ENCODE data around the gene B9D1. TPM values are rescaled to one million over a fixed set of nuclear protein-coding genes. Genes with fewer than 3 reads are reported as not detected.
A peak's percentile ranks its signal among the peaks of the same experiment; 100 is the strongest.

B9D1 gene
- polyA plus RNA-seq, 1 of the 3 experiments (the other 2 are of a cell fraction): 81.6 TPM

DNA sequence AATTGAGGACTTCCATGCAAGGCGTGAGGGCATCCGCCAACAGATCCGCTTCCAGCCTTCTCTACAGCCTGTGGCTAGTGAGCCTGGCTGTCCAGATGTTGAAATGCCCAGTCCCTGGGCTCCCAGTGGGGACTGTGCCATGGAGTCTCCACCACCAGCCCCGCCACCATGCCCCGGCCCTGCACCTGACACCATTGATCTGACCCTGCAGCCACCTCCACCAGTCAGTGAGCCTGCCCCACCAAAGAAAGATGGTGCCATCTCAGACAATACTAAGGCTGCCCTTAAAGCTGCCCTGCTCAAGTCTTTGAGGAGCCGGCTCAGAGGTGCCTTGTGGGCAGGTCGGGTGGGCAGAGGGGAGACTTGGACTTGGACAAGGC is 18.8 kb upstream of the B9D1 start:
- Histone ChIP-seq H3K27ac (ENCODE audit: low read depth in 2 of 2, low read length in 1 of 2) (peak overlapping the region in 1 of 2 experiments; percentile 11; a peak in 1 of 4 replicates), H3F3A (replicated peaks; ENCODE audit: insufficient read depth) (peaks cover 51% of the 10 kb centered on the region), H3K9me2 (no peaks in the 10 kb centered on the region), H3K27me3 (ENCODE audit: insufficient read depth) (no peaks in the 10 kb centered on the region), H3K9me3 (no peaks in the 10 kb centered on the region), H3K36me3 (replicated peaks in 1 of 2; ENCODE audit: control insufficient read depth in 1 of 2, insufficient read depth in 2 of 2, low read length in 1 of 2) (peaks cover 31 to 49% of the 10 kb centered on the region in 2 experiments), H3K4me2 (no peak overlapping the region), H3K9ac (no peak overlapping the region), H3K4me3 (ENCODE audit: low read depth in 2 of 2, low read length in 1 of 2) (no peak overlapping the region), H3K79me2 (ENCODE audit: insufficient read depth) (peaks cover 69% of the 10 kb centered on the region), H4K20me1 (ENCODE audit: insufficient read depth) (0 out of 2 replicates have a peak, but pooled peaks cover 7% of the 10 kb centered on the region), H2AFZ (ENCODE audit: low read depth) (no peak overlapping the region), H3K4me1 (ENCODE audit: control insufficient read depth in 1 of 2, insufficient read depth in 2 of 2, low read depth in 1 of 2, low read length in 1 of 2) (peaks cover 30 to 58% of the 10 kb centered on the region in 2 experiments)
- TF ChIP-seq TCF12 (IDR thresholded peaks at IDR 0.05): no peak
- TF ChIP-seq, protein P1, sequence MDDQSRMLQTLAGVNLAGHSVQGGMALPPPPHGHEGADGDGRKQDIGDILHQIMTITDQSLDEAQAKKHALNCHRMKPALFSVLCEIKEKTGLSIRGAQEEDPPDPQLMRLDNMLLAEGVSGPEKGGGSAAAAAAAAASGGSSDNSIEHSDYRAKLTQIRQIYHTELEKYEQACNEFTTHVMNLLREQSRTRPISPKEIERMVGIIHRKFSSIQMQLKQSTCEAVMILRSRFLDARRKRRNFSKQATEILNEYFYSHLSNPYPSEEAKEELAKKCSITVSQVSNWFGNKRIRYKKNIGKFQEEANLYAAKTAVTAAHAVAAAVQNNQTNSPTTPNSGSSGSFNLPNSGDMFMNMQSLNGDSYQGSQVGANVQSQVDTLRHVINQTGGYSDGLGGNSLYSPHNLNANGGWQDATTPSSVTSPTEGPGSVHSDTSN (IDR thresholded peaks at IDR 0.05): no peak
- TF ChIP-seq FOXM1 (IDR thresholded peaks at IDR 0.05; ENCODE audit: low read depth): no peak
- TF ChIP-seq NRF1 (IDR thresholded peaks at IDR 0.05; ENCODE audit: low read depth, low read length): no peak
- TF ChIP-seq, protein P2, sequence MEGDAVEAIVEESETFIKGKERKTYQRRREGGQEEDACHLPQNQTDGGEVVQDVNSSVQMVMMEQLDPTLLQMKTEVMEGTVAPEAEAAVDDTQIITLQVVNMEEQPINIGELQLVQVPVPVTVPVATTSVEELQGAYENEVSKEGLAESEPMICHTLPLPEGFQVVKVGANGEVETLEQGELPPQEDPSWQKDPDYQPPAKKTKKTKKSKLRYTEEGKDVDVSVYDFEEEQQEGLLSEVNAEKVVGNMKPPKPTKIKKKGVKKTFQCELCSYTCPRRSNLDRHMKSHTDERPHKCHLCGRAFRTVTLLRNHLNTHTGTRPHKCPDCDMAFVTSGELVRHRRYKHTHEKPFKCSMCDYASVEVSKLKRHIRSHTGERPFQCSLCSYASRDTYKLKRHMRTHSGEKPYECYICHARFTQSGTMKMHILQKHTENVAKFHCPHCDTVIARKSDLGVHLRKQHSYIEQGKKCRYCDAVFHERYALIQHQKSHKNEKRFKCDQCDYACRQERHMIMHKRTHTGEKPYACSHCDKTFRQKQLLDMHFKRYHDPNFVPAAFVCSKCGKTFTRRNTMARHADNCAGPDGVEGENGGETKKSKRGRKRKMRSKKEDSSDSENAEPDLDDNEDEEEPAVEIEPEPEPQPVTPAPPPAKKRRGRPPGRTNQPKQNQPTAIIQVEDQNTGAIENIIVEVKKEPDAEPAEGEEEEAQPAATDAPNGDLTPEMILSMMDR (IDR thresholded peaks at IDR 0.05): no peak
- TF ChIP-seq MEF2A (IDR thresholded peaks at IDR 0.05; ENCODE audit: borderline replicate concordance, low read depth): no peak
- TF ChIP-seq, protein P3, sequence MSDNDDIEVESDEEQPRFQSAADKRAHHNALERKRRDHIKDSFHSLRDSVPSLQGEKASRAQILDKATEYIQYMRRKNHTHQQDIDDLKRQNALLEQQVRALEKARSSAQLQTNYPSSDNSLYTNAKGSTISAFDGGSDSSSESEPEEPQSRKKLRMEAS (IDR thresholded peaks at IDR 0.05; ENCODE audit: low read depth): no peak
- TF ChIP-seq CHD2 (IDR thresholded peaks at IDR 0.05; ENCODE audit: low read length, partially characterized antibody): no peak
- TF ChIP-seq GATA2 (CRISPR knock-in tag; IDR thresholded peaks at IDR 0.05): no peak
- no peak for TF ChIP-seq FOSL2 (IDR thresholded peaks at IDR 0.05; ENCODE audit: borderline replicate concordance, low read depth)
- no peak for TF ChIP-seq ELF1 (IDR thresholded peaks at IDR 0.05)
- ChIA-PET CTCF (interaction anchor here (1.0 to 2.7 kb wide), 2 partner anchors 8 to 66 kb away, joined by 3 to 18 read pairs; no protein-coding TSS in a partner anchor), POLR2A (interaction anchor here (0.6 to 0.7 kb wide), 2 partner anchors 29 to 403 kb away, joined by 3 read pairs; no protein-coding TSS in a partner anchor)
- DNase-seq: no peak
- WGBS (ENCODE audit: low lambda C conversion rate): no CpG with 5 or more reads among the region's 7 CpGs

DNA sequence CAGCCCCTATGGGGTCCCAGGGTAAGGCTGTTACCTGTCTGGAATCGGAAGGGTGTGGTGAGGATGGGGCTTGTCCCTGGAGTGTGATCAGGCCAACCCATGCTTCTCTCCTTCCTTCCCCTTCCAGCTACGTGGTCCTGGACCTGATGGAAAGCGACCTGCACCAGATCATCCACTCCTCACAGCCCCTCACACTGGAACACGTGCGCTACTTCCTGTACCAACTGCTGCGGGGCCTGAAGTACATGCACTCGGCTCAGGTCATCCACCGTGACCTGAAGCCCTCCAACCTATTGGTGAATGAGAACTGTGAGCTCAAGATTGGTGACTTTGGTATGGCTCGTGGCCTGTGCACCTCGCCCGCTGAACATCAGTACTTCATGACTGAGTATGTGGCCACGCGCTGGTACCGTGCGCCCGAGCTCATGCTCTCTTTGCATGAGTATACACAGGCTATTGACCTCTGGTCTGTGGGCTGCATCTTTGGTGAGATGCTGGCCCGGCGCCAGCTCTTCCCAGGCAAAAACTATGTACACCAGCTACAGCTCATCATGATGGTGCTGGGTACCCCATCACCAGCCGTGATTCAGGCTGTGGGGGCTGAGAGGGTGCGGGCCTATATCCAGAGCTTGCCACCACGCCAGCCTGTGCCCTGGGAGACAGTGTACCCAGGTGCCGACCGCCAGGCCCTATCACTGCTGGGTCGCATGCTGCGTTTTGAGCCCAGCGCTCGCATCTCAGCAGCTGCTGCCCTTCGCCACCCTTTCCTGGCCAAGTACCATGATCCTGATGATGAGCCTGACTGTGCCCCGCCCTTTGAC is 18.2 kb upstream of the B9D1 start:
- Histone ChIP-seq H3K36me3 (replicated peaks in 1 of 2; ENCODE audit: control insufficient read depth in 1 of 2, insufficient read depth in 2 of 2, low read length in 1 of 2) (peaks cover 26 to 49% of the 10 kb centered on the region in 2 experiments), H2AFZ (ENCODE audit: low read depth) (no peak overlapping the region), H4K20me1 (ENCODE audit: insufficient read depth) (0 out of 2 replicates have a peak, but pooled peaks cover 7% of the 10 kb centered on the region), H3K9me3 (no peaks in the 10 kb centered on the region), H3K4me1 (ENCODE audit: control insufficient read depth in 1 of 2, insufficient read depth in 2 of 2, low read depth in 1 of 2, low read length in 1 of 2) (peaks cover 23 to 54% of the 10 kb centered on the region in 2 experiments), H3K79me2 (ENCODE audit: insufficient read depth) (peaks cover 69% of the 10 kb centered on the region), H3K27me3 (ENCODE audit: insufficient read depth) (no peaks in the 10 kb centered on the region), H3K9me2 (no peaks in the 10 kb centered on the region), H3K9ac (no peak overlapping the region), H3K4me2 (peak overlapping the region; percentile 96; the same call in 1 of the 2 replicates), H3K4me3 (ENCODE audit: low read depth in 2 of 2, low read length in 1 of 2) (no peak overlapping the region), H3F3A (replicated peaks; ENCODE audit: insufficient read depth) (peaks cover 44% of the 10 kb centered on the region), H3K27ac (ENCODE audit: low read depth in 2 of 2, low read length in 1 of 2) (no peak overlapping the region; a peak in 1 of 4 replicates)
- ChIA-PET POLR2A (interaction anchor here (0.7 kb wide), 1 partner anchor 30 kb away, joined by 3 read pairs; no protein-coding TSS in a partner anchor), CTCF (interaction anchor here (0.5 to 2.7 kb wide), 5 partner anchors 9 to 1926 kb away, joined by 3 to 18 read pairs (median 4); partner anchors contain the start of gene B9D1)
- no peak for DNase-seq
- WGBS (ENCODE audit: low lambda C conversion rate): 93% methylated on average over 26 of the region's 29 CpGs
- TF ChIP-seq NFIC (IDR thresholded peaks at IDR 0.05; ENCODE audit: borderline replicate concordance) (no peak), SMC3 (IDR thresholded peaks at IDR 0.05; ENCODE audit: low read depth, low read length) (no peak), JUND (IDR thresholded peaks at IDR 0.05) (no peak), EP300 (IDR thresholded peaks at IDR 0.05; ENCODE audit: borderline replicate concordance in 1 of 2, low read depth in 1 of 2, low read length in 1 of 2) (no peak), FOSL2 (IDR thresholded peaks at IDR 0.05; ENCODE audit: borderline replicate concordance, low read depth) (no peak), CHD2 (IDR thresholded peaks at IDR 0.05; ENCODE audit: low read length, partially characterized antibody) (no peak), POLR2AphosphoS5 (IDR thresholded peaks at IDR 0.05; ENCODE audit: low read depth, low read length) (no peak), RAD21 (IDR thresholded peaks at IDR 0.05; ENCODE audit: low read length) (no peak), EZH2phosphoT487 (IDR thresholded peaks at IDR 0.05; ENCODE audit: borderline replicate concordance, low read depth) (no peak), RFX5 (IDR thresholded peaks at IDR 0.05; ENCODE audit: low read length) (no peak), TAF1 (IDR thresholded peaks at IDR 0.05; ENCODE audit: borderline replicate concordance, low read depth, low read length) (no peak)
- TF ChIP-seq, protein P1 (IDR thresholded peaks at IDR 0.05): no peak
- TF ChIP-seq, protein P4, sequence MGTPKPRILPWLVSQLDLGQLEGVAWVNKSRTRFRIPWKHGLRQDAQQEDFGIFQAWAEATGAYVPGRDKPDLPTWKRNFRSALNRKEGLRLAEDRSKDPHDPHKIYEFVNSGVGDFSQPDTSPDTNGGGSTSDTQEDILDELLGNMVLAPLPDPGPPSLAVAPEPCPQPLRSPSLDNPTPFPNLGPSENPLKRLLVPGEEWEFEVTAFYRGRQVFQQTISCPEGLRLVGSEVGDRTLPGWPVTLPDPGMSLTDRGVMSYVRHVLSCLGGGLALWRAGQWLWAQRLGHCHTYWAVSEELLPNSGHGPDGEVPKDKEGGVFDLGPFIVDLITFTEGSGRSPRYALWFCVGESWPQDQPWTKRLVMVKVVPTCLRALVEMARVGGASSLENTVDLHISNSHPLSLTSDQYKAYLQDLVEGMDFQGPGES (IDR thresholded peaks at IDR 0.05; ENCODE audit: low read depth, low read length): no peak
- TF ChIP-seq, protein P3 (IDR thresholded peaks at IDR 0.05; ENCODE audit: low read depth): no peak

All from SK-N-SH (cell line).